ENCODE data around the gene EGFL8.

The EGFL8 gene

DNA sequence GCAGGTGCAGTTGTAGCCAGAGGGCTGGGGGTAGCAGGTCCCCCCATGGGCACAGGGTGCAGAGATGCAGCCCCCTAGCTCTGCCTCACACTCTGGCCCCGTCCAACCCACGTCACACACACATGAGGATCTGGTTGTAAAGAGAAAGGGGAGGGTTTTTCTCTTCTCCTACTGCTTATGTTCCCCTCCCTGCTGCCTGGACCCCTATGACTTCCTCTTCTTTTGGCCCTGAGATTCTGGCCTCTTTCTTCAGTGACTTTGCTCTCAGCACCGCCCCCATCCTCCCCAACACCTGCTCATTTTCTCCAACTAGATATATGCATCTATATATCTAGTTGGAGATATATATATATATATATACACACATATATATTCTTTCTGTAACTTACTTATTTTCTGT is 49.7 kb downstream of the EGFL8 start:
- DNase-seq (ENCODE audit: low read depth): no peak
- H3K4me3 ChIP-seq (ENCODE audit: control insufficient read depth, low read depth, low read length): no peak overlapping the region
- TF ChIP-seq, protein P1, sequence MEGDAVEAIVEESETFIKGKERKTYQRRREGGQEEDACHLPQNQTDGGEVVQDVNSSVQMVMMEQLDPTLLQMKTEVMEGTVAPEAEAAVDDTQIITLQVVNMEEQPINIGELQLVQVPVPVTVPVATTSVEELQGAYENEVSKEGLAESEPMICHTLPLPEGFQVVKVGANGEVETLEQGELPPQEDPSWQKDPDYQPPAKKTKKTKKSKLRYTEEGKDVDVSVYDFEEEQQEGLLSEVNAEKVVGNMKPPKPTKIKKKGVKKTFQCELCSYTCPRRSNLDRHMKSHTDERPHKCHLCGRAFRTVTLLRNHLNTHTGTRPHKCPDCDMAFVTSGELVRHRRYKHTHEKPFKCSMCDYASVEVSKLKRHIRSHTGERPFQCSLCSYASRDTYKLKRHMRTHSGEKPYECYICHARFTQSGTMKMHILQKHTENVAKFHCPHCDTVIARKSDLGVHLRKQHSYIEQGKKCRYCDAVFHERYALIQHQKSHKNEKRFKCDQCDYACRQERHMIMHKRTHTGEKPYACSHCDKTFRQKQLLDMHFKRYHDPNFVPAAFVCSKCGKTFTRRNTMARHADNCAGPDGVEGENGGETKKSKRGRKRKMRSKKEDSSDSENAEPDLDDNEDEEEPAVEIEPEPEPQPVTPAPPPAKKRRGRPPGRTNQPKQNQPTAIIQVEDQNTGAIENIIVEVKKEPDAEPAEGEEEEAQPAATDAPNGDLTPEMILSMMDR (conservative IDR thresholded peaks at IDR 0.05; ENCODE audit: control insufficient read depth, insufficient read depth, low read depth, low read length): no peak

DNA sequence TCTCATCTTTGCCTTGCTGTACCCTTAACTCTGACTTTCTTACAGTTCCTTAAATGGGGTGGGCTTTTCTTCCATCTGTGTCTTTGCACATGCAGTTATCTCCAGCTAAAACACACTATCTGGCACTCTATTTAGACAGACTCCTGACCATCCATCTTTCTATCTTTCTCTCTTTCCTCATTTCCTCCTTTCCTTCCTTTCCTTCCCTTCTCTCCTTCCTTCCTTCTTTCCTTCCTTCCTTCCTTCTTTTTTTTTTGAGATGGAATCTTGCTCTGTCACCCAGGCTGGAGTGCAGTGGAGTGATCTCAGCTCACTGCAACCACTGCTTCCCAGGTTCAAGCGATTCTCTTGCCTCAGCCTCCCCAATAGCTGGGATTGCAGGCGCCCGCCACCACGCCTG is 51.2 kb downstream of the EGFL8 start:
- TF ChIP-seq, protein P1 (conservative IDR thresholded peaks at IDR 0.05; ENCODE audit: control insufficient read depth, insufficient read depth, low read depth, low read length): no peak
- no peak for DNase-seq (ENCODE audit: low read depth)
- no peak overlapping the region for H3K4me3 ChIP-seq (ENCODE audit: control insufficient read depth, low read depth, low read length)

DNA sequence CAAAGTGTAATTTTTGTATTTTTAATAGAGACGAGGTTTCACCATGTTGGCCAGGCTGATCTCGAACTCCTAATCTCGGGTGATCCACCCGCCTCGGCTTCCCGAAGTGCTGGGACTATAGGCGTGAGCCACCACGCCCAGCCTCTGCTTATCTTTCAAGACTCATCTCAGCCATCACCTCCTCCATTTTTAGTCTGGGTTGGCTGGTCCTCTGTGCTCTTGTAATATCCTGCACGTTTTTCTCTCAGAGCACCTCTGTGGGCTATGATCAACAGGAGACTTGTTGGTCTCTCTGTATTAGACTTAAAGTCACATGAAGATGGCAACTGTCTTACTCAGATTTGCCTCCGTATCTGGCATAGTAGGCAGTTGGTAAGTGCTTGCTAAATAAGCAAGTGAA is 51.9 kb downstream of the EGFL8 start:
- no peak for DNase-seq (ENCODE audit: low read depth)
- H3K4me3 ChIP-seq (ENCODE audit: control insufficient read depth, low read depth, low read length): no peak overlapping the region
- TF ChIP-seq, protein P1 (conservative IDR thresholded peaks at IDR 0.05; ENCODE audit: control insufficient read depth, insufficient read depth, low read depth, low read length): no peak

DNA sequence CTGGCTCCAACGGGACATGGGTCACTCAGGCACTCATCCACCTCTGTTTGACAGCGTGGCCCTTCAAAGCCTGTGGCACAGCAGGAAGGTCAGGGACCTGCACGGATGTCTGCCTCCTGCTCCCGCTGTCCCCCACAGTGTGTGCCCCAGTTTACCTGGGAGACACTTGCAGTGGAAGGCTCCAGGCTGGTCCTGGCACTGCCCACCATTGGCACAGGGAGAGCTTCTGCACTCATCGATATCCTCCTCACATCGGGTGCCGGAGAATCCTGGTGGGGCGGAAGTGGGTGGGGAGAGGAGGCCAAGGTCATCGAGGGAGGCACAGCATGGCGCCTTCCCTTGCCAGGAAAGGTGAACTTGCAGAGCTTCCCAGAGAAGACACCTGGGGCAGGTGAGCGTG is 52.6 kb downstream of the EGFL8 start:
- no peak for DNase-seq (ENCODE audit: low read depth)
- TF ChIP-seq, protein P1 (conservative IDR thresholded peaks at IDR 0.05; ENCODE audit: control insufficient read depth, insufficient read depth, low read depth, low read length): no peak
- H3K4me3 ChIP-seq (ENCODE audit: control insufficient read depth, low read depth, low read length): no peak overlapping the region

Measured in fibroblast of mammary gland (primary cell).